SJSA1 (cell line): Measurements from ENCODE around the gene SFT2D2. TPM values are rescaled to one million over a fixed set of nuclear protein-coding genes. Genes with fewer than 3 reads are reported as not detected.
"Not testable (repeated sequence)": the region's sequence is repeated elsewhere in the genome, so short reads cannot be mapped to it uniquely, and the experiment has no call there.

ENCODE experiments used
- DNase-seq, 2 experiments: peaks; one replicate each; pipeline ENCODE4 v3.0.0-alpha.2; 2015 to 2020; ENCODE audit warnings: low spot score in 2 of 2, low read depth in 1 of 2
- H3K27ac ChIP-seq: fragments of 250-450 bp; sonication (Bioruptor Pico); 2 replicates; pipeline ENCODE4 v1.5.1; 2020; ENCODE audit warnings: mild to moderate bottlenecking, moderate library complexity
- H3K27me3 ChIP-seq: fragments of 250-450 bp; sonication (Bioruptor Pico); replicated peaks from 2 replicates; pipeline ENCODE4 v1.5.1; 2020; ENCODE audit warnings: mild to moderate bottlenecking, moderate library complexity
- H3K36me3 ChIP-seq: fragments of 250-450 bp; sonication (Bioruptor Pico); 2 replicates; pipeline ENCODE4 v1.5.1; 2020; ENCODE audit warnings: mild to moderate bottlenecking
- H3K4me1 ChIP-seq: fragments of 250-450 bp; sonication (Bioruptor Pico); replicated peaks from 2 replicates; pipeline ENCODE4 v1.6.1; 2021; ENCODE audit warnings: mild to moderate bottlenecking
- H3K4me3 ChIP-seq: fragments of 250-450 bp; sonication (Bioruptor Pico); 2 replicates; pipeline ENCODE4 v1.5.1; 2020; ENCODE audit warnings: mild to moderate bottlenecking
- H3K9me3 ChIP-seq: fragments of 250-450 bp; sonication (Bioruptor Pico); replicated peaks from 2 replicates; pipeline ENCODE4 v1.5.1; 2020; ENCODE audit warnings: mild to moderate bottlenecking
- total RNA-seq: library from RNA; depleted of rRNA; stranded (reverse); fragments of >200 nt; shearing (Covaris generic); gene quantifications from 2 replicates; pipeline ENCODE4 v1.2.3, GENCODE V29; 2014; rRNA removed

SFT2D2 gene
- total RNA-seq = 26.9 and 39.4 TPM in 2 replicates

- peak within 1 kb of the TSS; percentile 90 for H3K27ac ChIP-seq
- peak within 1 kb of the TSS; percentile 95 for H3K4me3 ChIP-seq
- H3K36me3 ChIP-seq = peaks cover 18% of the 10 kb centered on the region
- peak; percentile 64 to 73 for DNase-seq
- H3K4me1 ChIP-seq = peaks cover 37% of the 10 kb centered on the region
- no peaks in the 10 kb centered on the region for H3K27me3 ChIP-seq
- no peaks in the 10 kb centered on the region for H3K9me3 ChIP-seq
Measured at GRCh38 chr1:168225476-168226190, at the start of gene SFT2D2. TSS of gene SFT2D2 (plus strand) at chr1:168226004. CDS start at chr1:168226080, 76 bp downstream.

GRCh38 chr1:168178227-168178637, 47.6 kb upstream of the SFT2D2 start:
- Histone ChIP-seq H3K9me3 (no peaks in the 10 kb centered on the region), H3K4me1 (0 out of 2 replicates have a peak, but pooled peaks cover 3% of the 10 kb centered on the region), H3K27me3 (no peaks in the 10 kb centered on the region), H3K27ac (peak overlapping the region; percentile 72), H3K36me3 (peaks cover 6% of the 10 kb centered on the region; the same call in 1 of the 2 replicates), H3K4me3 (peak overlapping the region; percentile 66)
- DNase-seq = no peak

- Histone ChIP-seq H3K27ac (peak within 1 kb of the TSS; percentile 72), H3K4me3 (peak within 1 kb of the TSS; percentile 66), H3K9me3 (no peaks in the 10 kb centered on the region), H3K4me1 (0 out of 2 replicates have a peak, but pooled peaks cover 3% of the 10 kb centered on the region), H3K27me3 (no peaks in the 10 kb centered on the region), H3K36me3 (peaks cover 8% of the 10 kb centered on the region)
- peak; percentile 96 to 98 for DNase-seq
Measured at GRCh38 chr1:168178638-168179437, 47.0 kb upstream of the SFT2D2 start, which contains the start of gene TIPRL. TSS of gene TIPRL (plus strand) at chr1:168178962. CDS start at chr1:168179078, 116 bp downstream.

- peak overlapping the region; percentile 72 for H3K27ac ChIP-seq
- DNase-seq = no peak
- peaks cover 12% of the 10 kb centered on the region for H3K36me3 ChIP-seq
- H3K9me3 ChIP-seq = no peaks in the 10 kb centered on the region
- H3K4me3 ChIP-seq = peak overlapping the region; percentile 66
- 0 out of 2 replicates have a peak, but pooled peaks cover 3% of the 10 kb centered on the region for H3K4me1 ChIP-seq
- H3K27me3 ChIP-seq = no peaks in the 10 kb centered on the region
Measured at GRCh38 chr1:168179438-168180147, 46.2 kb upstream of the SFT2D2 start.

GRCh38 chr1:168180148-168180524, 45.7 kb upstream of the SFT2D2 start:
- no peak for DNase-seq
- Histone ChIP-seq H3K27me3 (no peaks in the 10 kb centered on the region), H3K4me1 (0 out of 2 replicates have a peak, but pooled peaks cover 3% of the 10 kb centered on the region), H3K4me3 (peak overlapping the region; percentile 66), H3K36me3 (peaks cover 17% of the 10 kb centered on the region), H3K9me3 (no peaks in the 10 kb centered on the region), H3K27ac (no peak overlapping the region)

GRCh38 chr1:168181063-168181720, 44.6 kb upstream of the SFT2D2 start:
- H3K27me3 ChIP-seq, H3K27ac ChIP-seq, H3K4me1 ChIP-seq, H3K4me3 ChIP-seq, DNase-seq, H3K9me3 ChIP-seq: not testable (repeated sequence)
- peaks cover 19% of the 10 kb centered on the region for H3K36me3 ChIP-seq

GRCh38 chr1:168187177-168187576, 38.6 kb upstream of the SFT2D2 start:
- no peaks in the 10 kb centered on the region for H3K9me3 ChIP-seq
- no peak overlapping the region for H3K4me3 ChIP-seq
- H3K27ac ChIP-seq = no peak overlapping the region
- H3K4me1 ChIP-seq = no peaks in the 10 kb centered on the region
- no peaks in the 10 kb centered on the region for H3K27me3 ChIP-seq
- H3K36me3 ChIP-seq = peaks cover 58% of the 10 kb centered on the region
- no peak for DNase-seq

- Histone ChIP-seq H3K4me3 (no peak overlapping the region), H3K27ac (no peak overlapping the region), H3K9me3 (no peaks in the 10 kb centered on the region), H3K27me3 (no peaks in the 10 kb centered on the region), H3K36me3 (peaks cover 65% of the 10 kb centered on the region), H3K4me1 (no peaks in the 10 kb centered on the region)
- DNase-seq = no peak
Measured at GRCh38 chr1:168190403-168190802, 35.4 kb upstream of the SFT2D2 start.

- Histone ChIP-seq H3K27ac (no peak overlapping the region), H3K27me3 (no peaks in the 10 kb centered on the region), H3K9me3 (no peaks in the 10 kb centered on the region), H3K36me3 (peaks cover 71% of the 10 kb centered on the region), H3K4me1 (no peaks in the 10 kb centered on the region), H3K4me3 (no peak overlapping the region)
- no peak for DNase-seq
Measured at GRCh38 chr1:168195199-168196135, 30.3 kb upstream of the SFT2D2 start.

- no peak for DNase-seq
Measured at GRCh38 chr1:168199056-168199455, 26.7 kb upstream of the SFT2D2 start.

GRCh38 chr1:168202941-168203654, 22.7 kb upstream of the SFT2D2 start:
- Histone ChIP-seq H3K4me3 (no peak overlapping the region), H3K4me1 (no peaks in the 10 kb centered on the region), H3K27ac (no peak overlapping the region), H3K27me3 (no peaks in the 10 kb centered on the region), H3K9me3 (no peaks in the 10 kb centered on the region), H3K36me3 (peaks cover 39% of the 10 kb centered on the region)
- DNase-seq = no peak

More at GRCh38 chr1:168199056-168199455, 26.7 kb upstream of the SFT2D2 start:
- Histone ChIP-seq H3K9me3 (no peaks in the 10 kb centered on the region), H3K27ac (no peak overlapping the region), H3K4me1 (no peaks in the 10 kb centered on the region), H3K4me3 (no peak overlapping the region), H3K27me3 (no peaks in the 10 kb centered on the region), H3K36me3 (peaks cover 70% of the 10 kb centered on the region)

GRCh38 chr1:168206111-168206510, 19.7 kb upstream of the SFT2D2 start:
- Histone ChIP-seq H3K9me3 (no peaks in the 10 kb centered on the region), H3K27me3 (no peaks in the 10 kb centered on the region), H3K4me3 (no peak overlapping the region), H3K27ac (no peak overlapping the region), H3K36me3 (peaks cover 16% of the 10 kb centered on the region), H3K4me1 (no peaks in the 10 kb centered on the region)
- DNase-seq = no peak
